Measurements from ENCODE around the gene KRIT1. TPM values are rescaled to one million over a fixed set of nuclear protein-coding genes. Genes with fewer than 3 reads are reported as not detected.

KRIT1 gene
- total RNA-seq, 1 donor from 2014 or later, result 94.5 TPM

DNA sequence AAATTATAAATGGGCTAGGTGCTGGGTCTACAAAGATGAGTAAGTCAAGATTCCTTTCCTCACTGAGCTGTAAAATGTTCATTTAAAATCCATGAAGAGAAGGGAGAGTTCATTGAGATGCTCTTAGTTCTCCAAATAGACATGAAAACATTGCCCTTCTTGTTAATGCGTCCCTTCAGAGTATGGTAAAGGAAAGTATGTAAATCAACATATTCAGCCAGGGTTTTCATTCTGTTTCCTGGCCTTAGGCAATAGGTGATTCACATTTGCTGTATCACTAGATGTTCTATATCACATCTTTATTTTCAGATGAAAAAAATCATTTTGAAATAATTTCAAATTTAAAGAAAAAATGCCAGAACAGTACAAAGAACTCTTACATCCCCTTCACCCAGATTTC, 5.5 kb upstream of the KRIT1 start:
- peaks cover 19% of the 10 kb centered on the region for H3K4me1 ChIP-seq
- H3K9me3 ChIP-seq, result no peaks in the 10 kb centered on the region
- no peak overlapping the region for H3K4me3 ChIP-seq
- H3K36me3 ChIP-seq, result no peaks in the 10 kb centered on the region
- TF ChIP-seq POLR2A (IDR thresholded peaks at IDR 0.05) (no peak), POLR2AphosphoS5 (IDR thresholded peaks at IDR 0.05; ENCODE audit: insufficient read depth in 1 of 2, low read depth in 1 of 2) (no peak)
- TF ChIP-seq, protein P1, sequence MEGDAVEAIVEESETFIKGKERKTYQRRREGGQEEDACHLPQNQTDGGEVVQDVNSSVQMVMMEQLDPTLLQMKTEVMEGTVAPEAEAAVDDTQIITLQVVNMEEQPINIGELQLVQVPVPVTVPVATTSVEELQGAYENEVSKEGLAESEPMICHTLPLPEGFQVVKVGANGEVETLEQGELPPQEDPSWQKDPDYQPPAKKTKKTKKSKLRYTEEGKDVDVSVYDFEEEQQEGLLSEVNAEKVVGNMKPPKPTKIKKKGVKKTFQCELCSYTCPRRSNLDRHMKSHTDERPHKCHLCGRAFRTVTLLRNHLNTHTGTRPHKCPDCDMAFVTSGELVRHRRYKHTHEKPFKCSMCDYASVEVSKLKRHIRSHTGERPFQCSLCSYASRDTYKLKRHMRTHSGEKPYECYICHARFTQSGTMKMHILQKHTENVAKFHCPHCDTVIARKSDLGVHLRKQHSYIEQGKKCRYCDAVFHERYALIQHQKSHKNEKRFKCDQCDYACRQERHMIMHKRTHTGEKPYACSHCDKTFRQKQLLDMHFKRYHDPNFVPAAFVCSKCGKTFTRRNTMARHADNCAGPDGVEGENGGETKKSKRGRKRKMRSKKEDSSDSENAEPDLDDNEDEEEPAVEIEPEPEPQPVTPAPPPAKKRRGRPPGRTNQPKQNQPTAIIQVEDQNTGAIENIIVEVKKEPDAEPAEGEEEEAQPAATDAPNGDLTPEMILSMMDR (IDR thresholded peaks at IDR 0.05), result no peak
- intact Hi-C loops (cut with DNase I), result no loop called here
- H3K27me3 ChIP-seq, result no peaks in the 10 kb centered on the region
- DNase-seq (ENCODE audit: extremely low spot score in 2 of 2), result no peak
- no peak overlapping the region for H3K27ac ChIP-seq

DNA sequence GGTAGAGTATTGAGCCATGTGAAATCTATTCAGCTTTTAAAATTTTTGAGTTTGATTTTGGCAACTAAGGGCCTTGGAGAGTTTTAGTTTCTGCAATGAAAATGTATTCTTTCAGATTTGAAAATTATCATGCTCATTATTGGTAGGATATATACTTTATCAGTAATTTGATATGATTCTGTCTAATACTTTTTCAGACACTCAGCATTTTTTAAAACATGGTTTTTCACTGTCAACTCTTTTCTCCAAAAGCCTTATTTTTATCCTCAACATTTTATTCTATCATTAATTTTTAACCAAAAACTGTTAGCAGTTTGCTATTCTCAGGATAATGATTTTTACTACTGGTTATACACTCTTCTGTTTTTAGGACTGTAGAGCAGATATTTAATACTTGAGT, 4.9 kb upstream of the KRIT1 start:
- no peaks in the 10 kb centered on the region for H3K36me3 ChIP-seq
- no peaks in the 10 kb centered on the region for H3K9me3 ChIP-seq
- TF ChIP-seq POLR2AphosphoS5 (IDR thresholded peaks at IDR 0.05; ENCODE audit: insufficient read depth in 1 of 2, low read depth in 1 of 2) (no peak), POLR2A (IDR thresholded peaks at IDR 0.05) (no peak)
- TF ChIP-seq, protein P1 (IDR thresholded peaks at IDR 0.05), result no peak
- H3K4me3 ChIP-seq, result no peak overlapping the region
- peaks cover 19% of the 10 kb centered on the region for H3K4me1 ChIP-seq
- no peak overlapping the region for H3K27ac ChIP-seq
- no peaks in the 10 kb centered on the region for H3K27me3 ChIP-seq
- intact Hi-C loops (cut with DNase I), result no loop called here
- no peak for DNase-seq (ENCODE audit: extremely low spot score in 2 of 2)

- peak in 1 of 2 donors; percentile 86 for DNase-seq (ENCODE audit: extremely low spot score in 2 of 2)
- Histone ChIP-seq H3K27ac (peak overlapping the region; percentile 94), H3K36me3 (peaks cover 0 to under 1% of the 10 kb centered on the region in 2 donors), H3K4me3 (peak overlapping the region; percentile 95 to 96), H3K27me3 (no peaks in the 10 kb centered on the region), H3K9me3 (no peaks in the 10 kb centered on the region), H3K4me1 (peaks cover 43% of the 10 kb centered on the region)
- TF ChIP-seq, protein P1 (IDR thresholded peaks at IDR 0.05), result no peak
- intact Hi-C loops (cut with DNase I), result no loop called here
These were observed 817 bp upstream of the KRIT1 start for GRCh38 chr7:92246360-92247101.

DNA sequence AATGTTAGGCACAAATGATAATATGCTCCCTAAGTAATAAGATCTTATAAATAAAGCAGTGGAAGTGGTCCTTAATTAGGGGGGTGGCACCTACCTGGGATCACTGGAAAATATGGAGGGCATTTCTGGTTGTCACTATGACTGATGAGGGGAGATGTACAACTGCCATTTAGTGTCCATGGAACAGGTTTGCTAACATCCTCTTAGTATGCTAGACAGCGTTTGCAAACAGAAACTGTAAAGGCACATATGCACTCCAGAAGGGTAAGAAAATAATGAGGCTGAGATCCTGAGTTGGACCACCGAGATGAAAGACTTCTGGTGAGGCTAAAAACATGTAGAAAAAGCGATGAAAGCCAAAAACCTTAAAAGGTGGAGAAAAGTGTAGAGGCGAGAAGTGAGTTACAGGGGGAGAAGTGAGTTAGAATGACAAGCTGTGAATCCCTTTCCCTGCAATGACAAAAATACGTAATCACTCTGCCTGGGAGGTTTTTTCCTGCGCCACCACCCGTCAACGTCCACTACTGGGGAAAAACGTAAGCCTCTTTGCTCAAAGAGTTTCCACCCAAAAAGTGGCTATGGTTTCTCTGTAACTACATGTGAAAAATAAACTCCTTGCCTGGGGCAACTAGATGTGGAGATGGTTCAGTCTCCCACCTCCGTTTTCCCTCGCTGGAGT, 767 bp downstream of the KRIT1 start:
- H3K4me3 ChIP-seq, result peak overlapping the region; percentile 95 to 96
- H3K27me3 ChIP-seq, result no peaks in the 10 kb centered on the region
- DNase-seq (ENCODE audit: extremely low spot score in 2 of 2), result no peak
- H3K36me3 ChIP-seq, result peaks cover 0 to 15% of the 10 kb centered on the region in 2 donors
- intact Hi-C loops (cut with DNase I), result no loop called here
- TF ChIP-seq, protein P1 (IDR thresholded peaks at IDR 0.05), result no peak
- TF ChIP-seq POLR2AphosphoS5 (IDR thresholded peaks at IDR 0.05; ENCODE audit: insufficient read depth in 1 of 2, low read depth in 1 of 2), result no peak
- TF ChIP-seq POLR2A (IDR thresholded peaks at IDR 0.05), result no peak
- H3K9me3 ChIP-seq, result no peaks in the 10 kb centered on the region
- H3K27ac ChIP-seq, result peak overlapping the region; percentile 94
- H3K4me1 ChIP-seq, result peaks cover 43% of the 10 kb centered on the region

DNA sequence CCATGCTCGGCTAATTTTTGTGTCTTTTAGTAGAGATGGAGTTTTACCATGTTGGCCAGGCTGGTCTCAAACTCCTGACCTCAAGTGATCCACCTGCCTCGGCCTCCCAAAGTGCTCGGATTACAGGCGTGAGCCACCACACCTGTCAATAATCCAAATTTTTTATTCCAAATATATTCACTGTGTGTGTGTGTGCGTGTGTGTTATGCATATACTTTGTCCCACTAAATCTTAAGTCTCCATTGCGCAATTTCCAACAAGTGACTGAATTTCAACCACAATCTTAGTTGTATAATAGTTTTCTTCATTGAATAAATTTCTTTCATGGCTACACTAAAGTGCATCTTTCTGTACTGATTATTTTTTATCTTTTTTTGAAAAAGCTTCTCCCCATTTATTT, 2.7 kb downstream of the KRIT1 start:
- H3K4me3 ChIP-seq, result no peak overlapping the region
- H3K9me3 ChIP-seq, result no peaks in the 10 kb centered on the region
- intact Hi-C loops (cut with DNase I), result no loop called here
- TF ChIP-seq POLR2AphosphoS5 (IDR thresholded peaks at IDR 0.05; ENCODE audit: insufficient read depth in 1 of 2, low read depth in 1 of 2) (no peak), POLR2A (IDR thresholded peaks at IDR 0.05) (no peak)
- TF ChIP-seq, protein P1 (IDR thresholded peaks at IDR 0.05), result no peak
- no peak overlapping the region for H3K27ac ChIP-seq
- H3K36me3 ChIP-seq, result peaks cover 0 to 28% of the 10 kb centered on the region in 2 donors
- DNase-seq (ENCODE audit: extremely low spot score in 2 of 2), result no peak
- peaks cover 38% of the 10 kb centered on the region for H3K4me1 ChIP-seq
- no peaks in the 10 kb centered on the region for H3K27me3 ChIP-seq
